H1 (cell line): Measurements from ENCODE around the gene HNRNPA3. TPM values are rescaled to one million over a fixed set of nuclear protein-coding genes. Genes with fewer than 3 reads are reported as not detected.

Source experiments
- CTCF ChIA-PET: fragments of 300-600 bp; sonication (Branson Sonifier 250); formaldehyde crosslinking; loops from one replicate; lab custom pipeline; 2021; ENCODE audit not compliant: partially characterized antibody; lab: Charles Lee
- POLR2A ChIA-PET: fragments of 300-600 bp; sonication (Branson Sonifier 250); formaldehyde crosslinking; loops from one replicate; lab custom pipeline; 2021; ENCODE audit warnings: inconsistent platforms; ENCODE audit not compliant: partially characterized antibody; lab: Charles Lee
- DNase-seq, 2 experiments: peaks; one replicate each; pipeline versions ENCODE4 v3.0.0 to v3.0.0-alpha.2; 2010 to 2022; ENCODE audit warnings: low spot score in 2 of 2, low read depth in 1 of 2, mixed read lengths in 1 of 2
- FAIRE-seq: peaks from 2 replicates; lab custom pipeline; 2011; peaks lifted over from hg19 to GRCh38; lab: Jason Lieb, UNC
- H2AFZ ChIP-seq: 2 replicates; pipeline ENCODE4 v1.8.1; 2012; ENCODE audit warnings: low read length, inconsistent platforms
- H2AK5ac ChIP-seq: 2 replicates; pipeline ENCODE4 v1.6.1; 2013; ENCODE audit warnings: low read depth, low read length
- H2BK120ac ChIP-seq: replicated peaks from 2 replicates; pipeline ENCODE3; 2013; ENCODE audit warnings: low read depth, low read length, inconsistent platforms
- H2BK12ac ChIP-seq: 2 replicates; pipeline ENCODE4 v1.6.1; 2013; ENCODE audit warnings: low read depth, low read length
- H2BK15ac ChIP-seq: 2 replicates; pipeline ENCODE4 v1.6.1; 2013; ENCODE audit warnings: low read length
- H2BK20ac ChIP-seq: 2 replicates; pipeline ENCODE4 v1.6.1; 2013; ENCODE audit warnings: low read length
- H2BK5ac ChIP-seq: 2 replicates; pipeline ENCODE4 v1.6.1; 2013; ENCODE audit warnings: low read depth, low read length
- H3K14ac ChIP-seq: 2 replicates; pipeline ENCODE4 v1.6.1; 2013; ENCODE audit warnings: inconsistent platforms; ENCODE audit not compliant: insufficient read length
- H3K18ac ChIP-seq: 2 replicates; pipeline ENCODE4 v1.6.1; 2013; ENCODE audit warnings: low read length; ENCODE audit errors: extremely low read depth
- H3K23ac ChIP-seq: 2 replicates; pipeline ENCODE4 v1.6.1; 2013; ENCODE audit warnings: inconsistent platforms; ENCODE audit not compliant: insufficient read length
- H3K23me2 ChIP-seq: 2 replicates; pipeline ENCODE4 v1.6.1; 2013; ENCODE audit warnings: low read depth, low read length
- H3K27ac ChIP-seq: 2 replicates; pipeline ENCODE4 v1.6.1; 2011; ENCODE audit warnings: low read depth, low read length, inconsistent platforms
- H3K27me3 ChIP-seq, 4 experiments: replicated peaks in 1 of 4; 1 replicate in 1 of 4; 2 replicates in 3 of 4; pipeline versions ENCODE4 v1.6.1 to v1.8.1; 2011 to 2013; ENCODE audit warnings: low read length in 3 of 4, mild to moderate bottlenecking in 3 of 4, inconsistent platforms in 2 of 4, mixed read lengths in 2 of 4, moderate library complexity in 1 of 4; ENCODE audit not compliant: control insufficient read depth in 3 of 4, insufficient read depth in 3 of 4; ENCODE audit errors: extremely low read depth in 1 of 4
- H3K36me3 ChIP-seq, 4 experiments: 2 replicates each; pipeline versions ENCODE4 v1.6.1 to v1.8.1; 2011 to 2013; ENCODE audit warnings: mild to moderate bottlenecking in 4 of 4, low read length in 3 of 4, moderate library complexity in 2 of 4, control low read depth in 1 of 4, inconsistent platforms in 1 of 4; ENCODE audit not compliant: insufficient read depth in 4 of 4, control insufficient read depth in 2 of 4
- H3K4ac ChIP-seq: replicated peaks from 2 replicates; pipeline ENCODE3; 2013; ENCODE audit warnings: low read length, low read depth, mixed read lengths, inconsistent platforms; ENCODE audit not compliant: insufficient read length
- H3K4me1 ChIP-seq, 4 experiments: replicated peaks in 1 of 4; 1 replicate in 1 of 4; 2 replicates in 3 of 4; pipeline versions ENCODE4 v1.6.1 to v1.8.1; 2011 to 2013; ENCODE audit warnings: low read length in 3 of 4, inconsistent platforms in 2 of 4, mixed read lengths in 1 of 4; ENCODE audit not compliant: insufficient read depth in 4 of 4, control insufficient read depth in 3 of 4
- H3K4me2 ChIP-seq, 2 experiments: 2 replicates each; pipeline versions ENCODE4 v1.6.1 to v1.8.1; 2011 to 2013; ENCODE audit warnings: low read depth in 2 of 2, low read length in 2 of 2, control low read depth in 1 of 2, inconsistent platforms in 1 of 2, mild to moderate bottlenecking in 1 of 2; ENCODE audit not compliant: insufficient read depth in 1 of 2
- H3K4me3 ChIP-seq, 4 experiments: fragments of 200-600, 300-600 bp in 1 of 4; sonication (generic), shearing (Covaris generic), sonication (Bioruptor Twin) in 1 of 4; 2 replicates each; pipeline versions ENCODE4 v1.5.1 to v1.8.1; 2011 to 2016; ENCODE audit warnings: low read length in 4 of 4, low read depth in 3 of 4, control low read depth in 2 of 4, inconsistent platforms in 2 of 4, mild to moderate bottlenecking in 2 of 4, mixed read lengths in 1 of 4, moderate library complexity in 1 of 4; ENCODE audit not compliant: insufficient read depth in 2 of 4; ENCODE audit errors: extremely low read depth in 1 of 4
- H3K56ac ChIP-seq: replicated peaks from 2 replicates; pipeline ENCODE3; 2013; ENCODE audit warnings: low read depth, mild to moderate bottlenecking, mixed read lengths, low read length, inconsistent platforms; ENCODE audit not compliant: insufficient read length
- H3K79me1 ChIP-seq: 2 replicates; pipeline ENCODE4 v1.6.1; 2013; ENCODE audit warnings: low read depth, low read length, control low read depth
- H3K79me2 ChIP-seq, 2 experiments: 2 replicates each; pipeline versions ENCODE4 v1.6.1 to v1.8.1; 2012 to 2013; ENCODE audit warnings: low read length in 2 of 2, mild to moderate bottlenecking in 2 of 2, inconsistent platforms in 1 of 2; ENCODE audit not compliant: insufficient read depth in 2 of 2, control insufficient read depth in 1 of 2
- H3K9ac ChIP-seq, 4 experiments: replicated peaks in 1 of 4; 1 replicate in 1 of 4; 2 replicates in 3 of 4; pipeline versions ENCODE4 v1.6.1 to v1.8.1; 2011 to 2013; ENCODE audit warnings: low read depth in 3 of 4, low read length in 3 of 4, control low read depth in 2 of 4, mild to moderate bottlenecking in 2 of 4, moderate library complexity in 2 of 4, inconsistent platforms in 1 of 4; ENCODE audit errors: extremely low read depth in 1 of 4
- H3K9me3 ChIP-seq, 2 experiments: 2 replicates each; pipeline versions ENCODE4 v1.6.1 to v1.8.1; 2012 to 2013; ENCODE audit warnings: mild to moderate bottlenecking in 2 of 2, moderate library complexity in 2 of 2, control low read depth in 1 of 2, inconsistent platforms in 1 of 2, low read depth in 1 of 2, low read length in 1 of 2, mixed read lengths in 1 of 2; ENCODE audit not compliant: insufficient read depth in 2 of 2
- H4K20me1 ChIP-seq, 2 experiments: replicated peaks in 1 of 2; 2 replicates each; pipeline versions ENCODE3 to v1.8.1; 2011 to 2013; ENCODE audit warnings: inconsistent platforms in 2 of 2, low read length in 2 of 2, mild to moderate bottlenecking in 1 of 2; ENCODE audit not compliant: insufficient read depth in 2 of 2, control insufficient read depth in 1 of 2
- H4K5ac ChIP-seq: 2 replicates; pipeline ENCODE4 v1.6.1; 2013; ENCODE audit warnings: low read length, low read depth, mixed read lengths, inconsistent platforms; ENCODE audit not compliant: insufficient read length
- H4K8ac ChIP-seq: 2 replicates; pipeline ENCODE4 v1.8.0; 2013; ENCODE audit warnings: mild to moderate bottlenecking, moderate library complexity, low read length, inconsistent platforms; ENCODE audit not compliant: insufficient read depth; ENCODE audit errors: extremely low read depth
- H4K91ac ChIP-seq: replicated peaks from 2 replicates; pipeline ENCODE3; 2013; ENCODE audit warnings: low read length, mixed read lengths, inconsistent platforms; ENCODE audit not compliant: insufficient read length
- ATF2 ChIP-seq: IDR thresholded peaks from 2 replicates; pipeline ENCODE4 v1.6.1; 2012; ENCODE audit warnings: low read length, inconsistent platforms
- TEAD4 ChIP-seq: IDR thresholded peaks from 2 replicates; pipeline ENCODE4 v1.6.1; 2012; ENCODE audit warnings: low read depth, low read length, inconsistent platforms, mixed read lengths
- YY1 ChIP-seq: IDR thresholded peaks from 2 replicates; pipeline ENCODE4 v1.6.1; 2011; ENCODE audit warnings: low read depth, mild to moderate bottlenecking, low read length
- WGBS, 2 experiments: shearing (Covaris generic) in 1 of 2; methylation state at CpG; one replicate each; pipeline versions ENCODE4 v1.1.6 to v1.1.7; 2013 to 2015; ENCODE audit warnings: low lambda C conversion rate in 2 of 2, mixed read lengths in 2 of 2, inconsistent platforms in 1 of 2, low coverage in 1 of 2, missing lambda C conversion rate in 1 of 2; ENCODE audit not compliant: insufficient replicate concordance in 2 of 2, insufficient coverage in 1 of 2, insufficient read length in 1 of 2; ENCODE audit errors: extremely low coverage in 1 of 2, missing lambda C conversion rate in 1 of 2; 5-methylcytosine and 5-hydroxymethylcytosine counted together
- polyA plus RNA-seq, 7 experiments: library from polyadenylated mRNA; depleted of rRNA in 3 of 7; stranded (reverse) in 5 of 7; unstranded in 2 of 7; fragments of >200 nt in 5 of 7; fragments of 200-250 nt in 2 of 7; gene quantifications; 1 replicate in 5 of 7; 2 replicates in 1 of 7; 4 replicates in 1 of 7; pipeline versions ENCODE4 v1.2.1 to v1.2.3, GENCODE V29; 2011 to 2013; ENCODE audit warnings: missing spikeins in 2 of 7, mixed read lengths in 2 of 7
- total RNA-seq: library from RNA; stranded (reverse); fragmentation: NEBNext Ultra II Directional; extraction: Animal tissue kit (Norgen Biotek cat#: 25700); gene quantifications from 2 replicates; pipeline ENCODE4 v1.2.1, GENCODE V29; 2021

HNRNPA3 gene
- total and polyA plus RNA-seq, 2 of the 8 experiments (the other 6 are each of a cell fraction or from before 2014, with no cell fraction given) = 66.1 to 408 TPM

DNA sequence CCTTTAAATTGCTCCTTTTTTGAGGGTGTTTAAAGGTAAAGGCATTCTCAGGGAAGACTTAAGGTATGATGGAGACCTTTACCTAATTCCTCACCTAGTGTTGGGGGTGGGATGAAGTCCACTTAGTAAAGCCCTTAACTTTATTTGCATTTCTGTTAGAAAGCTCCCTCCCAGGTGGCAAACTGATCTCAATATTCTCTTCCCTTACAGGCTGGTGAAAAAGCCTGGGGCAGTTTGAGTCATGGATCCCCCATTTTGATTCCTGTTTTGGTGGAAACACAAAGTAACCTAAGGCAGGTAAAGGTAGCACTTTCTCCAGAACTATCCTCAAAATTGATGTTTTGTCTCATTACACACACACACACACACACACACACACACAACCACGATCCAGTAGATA, 33.8 kb upstream of the HNRNPA3 start:
- Histone ChIP-seq H3K18ac (no peak overlapping the region), H3K23me2 (no peaks in the 10 kb centered on the region), H2AFZ (0 out of 2 replicates have a peak overlapping the region, but pooled peaks have one; percentile 36), H3K79me1 (no peaks in the 10 kb centered on the region), H3K14ac (no peak overlapping the region), H3K4me3 (no peak overlapping the region; a peak in 1 of 8 replicates), H3K4me1 (peaks cover 0 to 14% (median 4%) of the 10 kb centered on the region in 4 experiments; a peak in 3 of 7 replicates), H2BK12ac (no peak overlapping the region), H4K8ac (no peak overlapping the region), H3K79me2 (no peaks in the 10 kb centered on the region), H2AK5ac (no peak overlapping the region), H3K9me3 (no peaks in the 10 kb centered on the region), H3K23ac (no peak overlapping the region), H3K27ac (no peak overlapping the region), H2BK120ac (no peak overlapping the region), H3K56ac (no peak overlapping the region), H3K4me2 (peak overlapping the region; percentile 6 to 36; a peak in 3 of 4 replicates), H3K36me3 (no peaks in the 10 kb centered on the region), H3K9ac (no peak overlapping the region), H4K5ac (peak overlapping the region; percentile 62), H2BK15ac (no peak overlapping the region), H2BK20ac (no peak overlapping the region), H3K4ac (no peak overlapping the region), H2BK5ac (no peak overlapping the region), H4K91ac (no peak overlapping the region), H3K27me3 (no peaks in the 10 kb centered on the region), H4K20me1 (no peaks in the 10 kb centered on the region)
- DNase-seq (no peak), FAIRE-seq (no peak)
- ChIA-PET CTCF (interaction anchor here (0.7 to 4.9 kb wide), 4 partner anchors 14 to 557 kb away, joined by 3 to 32 read pairs (median 4); no protein-coding TSS in a partner anchor), POLR2A (interaction anchor here (0.6 to 1.5 kb wide), 9 partner anchors 17 to 49 kb away, joined by 3 to 6 read pairs (median 3); no protein-coding TSS in a partner anchor)
- no peak for TF ChIP-seq TEAD4
- TF ChIP-seq ATF2 = no peak
- 0 out of 2 replicates have a peak, but pooled peaks have one; percentile 14 for TF ChIP-seq YY1
- 73% methylated on average over 1 of the region's 1 CpG; no CpG with 5 or more reads in 1 of the 2 experiments for WGBS, 2 experiments
